Liver (tissue), 3 donors: ENCODE results near the gene CCT5.

Experiments
- ATF3 ChIP-seq: IDR thresholded peaks from 2 replicates; pipeline ENCODE4 v1.6.1; 2016; ENCODE audit warnings: antibody characterized with exemption
- CTCF ChIP-seq: fragments of 150-350 bp; IDR thresholded peaks from 2 replicates; pipeline ENCODE4 v1.5.1; 2017; ENCODE audit warnings: improper control_type of control experiment, low read depth, low read length; ENCODE audit not compliant: missing input control
- EGR1 ChIP-seq, 2 donors: IDR thresholded peaks; 2 replicates each; pipeline ENCODE4 v1.6.1; 2016 to 2018; ENCODE audit warnings: antibody characterized with exemption in 2 of 2, low read depth in 2 of 2
- FOXA1 ChIP-seq: IDR thresholded peaks from 2 replicates; pipeline ENCODE4 v1.6.1; 2016; ENCODE audit warnings: antibody characterized with exemption
- FOXA2 ChIP-seq: IDR thresholded peaks from 2 replicates; pipeline ENCODE4 v1.6.1; 2016; ENCODE audit warnings: antibody characterized with exemption
- HNF4G ChIP-seq: IDR thresholded peaks from 2 replicates; pipeline ENCODE4 v1.6.1; 2016; ENCODE audit warnings: antibody characterized with exemption
- RAD21 ChIP-seq, 2 donors: IDR thresholded peaks; 2 replicates each; pipeline ENCODE4 v1.6.1; 2016; ENCODE audit warnings: antibody characterized with exemption in 2 of 2, mild to moderate bottlenecking in 2 of 2
- REST ChIP-seq: IDR thresholded peaks from 2 replicates; pipeline ENCODE4 v1.6.1; 2016; ENCODE audit warnings: antibody characterized with exemption, mild to moderate bottlenecking
- RXRA ChIP-seq, 2 donors: IDR thresholded peaks; 2 replicates each; pipeline ENCODE4 v1.6.1; 2017 to 2018; ENCODE audit warnings: antibody characterized with exemption in 2 of 2, mild to moderate bottlenecking in 1 of 2
- SP1 ChIP-seq: IDR thresholded peaks from 2 replicates; pipeline ENCODE4 v1.6.1; 2018; ENCODE audit warnings: antibody characterized with exemption, mild to moderate bottlenecking
- YY1 ChIP-seq: IDR thresholded peaks from 2 replicates; pipeline ENCODE4 v1.6.1; 2016; ENCODE audit warnings: antibody characterized with exemption, mild to moderate bottlenecking
- TF ChIP-seq, protein P1 (sequence below): IDR thresholded peaks from 2 replicates; pipeline ENCODE4 v1.6.1; 2016; ENCODE audit warnings: antibody characterized with exemption
- TF ChIP-seq, protein P2 (sequence below): IDR thresholded peaks from 2 replicates; pipeline ENCODE4 v1.6.1; 2016; ENCODE audit warnings: antibody characterized with exemption
- donor health status: healthy.
- donor health status: healthy.

DNA sequence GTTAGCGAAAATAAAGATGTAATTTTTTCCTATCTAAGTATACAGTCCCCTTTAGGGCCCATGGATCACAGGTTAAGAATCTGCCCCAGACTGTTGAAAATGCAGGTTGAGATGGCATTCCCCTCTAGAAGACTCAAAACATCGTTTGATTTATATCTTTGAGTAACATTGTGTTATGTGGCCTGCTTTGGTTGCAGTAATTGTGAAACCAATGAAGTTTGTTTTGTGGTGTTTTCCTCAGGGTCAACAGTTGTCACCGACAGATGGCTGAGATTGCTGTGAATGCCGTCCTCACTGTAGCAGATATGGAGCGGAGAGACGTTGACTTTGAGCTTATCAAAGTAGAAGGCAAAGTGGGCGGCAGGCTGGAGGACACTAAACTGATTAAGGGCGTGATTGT lies 7.8 kb downstream of the CCT5 start:
- TF ChIP-seq CTCF: no peak
- TF ChIP-seq EGR1 (IDR thresholded peaks at IDR 0.05; ENCODE audit: low read depth in 2 of 2): no peak
- TF ChIP-seq, protein P1, sequence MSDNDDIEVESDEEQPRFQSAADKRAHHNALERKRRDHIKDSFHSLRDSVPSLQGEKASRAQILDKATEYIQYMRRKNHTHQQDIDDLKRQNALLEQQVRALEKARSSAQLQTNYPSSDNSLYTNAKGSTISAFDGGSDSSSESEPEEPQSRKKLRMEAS: no peak
- TF ChIP-seq REST: no peak
- no peak for TF ChIP-seq HNF4G
- TF ChIP-seq FOXA1: no peak
- no peak for TF ChIP-seq SP1
- TF ChIP-seq RAD21 (IDR thresholded peaks at IDR 0.05): no peak
- no peak for TF ChIP-seq FOXA2
- TF ChIP-seq RXRA (IDR thresholded peaks at IDR 0.05): no peak
- no peak for TF ChIP-seq ATF3
- no peak for TF ChIP-seq YY1
- TF ChIP-seq, protein P2, sequence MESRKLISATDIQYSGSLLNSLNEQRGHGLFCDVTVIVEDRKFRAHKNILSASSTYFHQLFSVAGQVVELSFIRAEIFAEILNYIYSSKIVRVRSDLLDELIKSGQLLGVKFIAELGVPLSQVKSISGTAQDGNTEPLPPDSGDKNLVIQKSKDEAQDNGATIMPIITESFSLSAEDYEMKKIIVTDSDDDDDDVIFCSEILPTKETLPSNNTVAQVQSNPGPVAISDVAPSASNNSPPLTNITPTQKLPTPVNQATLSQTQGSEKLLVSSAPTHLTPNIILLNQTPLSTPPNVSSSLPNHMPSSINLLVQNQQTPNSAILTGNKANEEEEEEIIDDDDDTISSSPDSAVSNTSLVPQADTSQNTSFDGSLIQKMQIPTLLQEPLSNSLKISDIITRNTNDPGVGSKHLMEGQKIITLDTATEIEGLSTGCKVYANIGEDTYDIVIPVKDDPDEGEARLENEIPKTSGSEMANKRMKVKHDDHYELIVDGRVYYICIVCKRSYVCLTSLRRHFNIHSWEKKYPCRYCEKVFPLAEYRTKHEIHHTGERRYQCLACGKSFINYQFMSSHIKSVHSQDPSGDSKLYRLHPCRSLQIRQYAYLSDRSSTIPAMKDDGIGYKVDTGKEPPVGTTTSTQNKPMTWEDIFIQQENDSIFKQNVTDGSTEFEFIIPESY: no peak
